Large intestine (tissue), 3 donors: ENCODE results near the gene STAG1. TPM values are rescaled to one million over a fixed set of nuclear protein-coding genes. Genes with fewer than 3 reads are reported as not detected.
"Not testable (repeated sequence)": the region's sequence is repeated elsewhere in the genome, so short reads cannot be mapped to it uniquely, and the experiment has no call there.

ENCODE experiments used
- DNase-seq, 2 donors: peaks; one replicate each; pipeline versions ENCODE4 v3.0.0 to v3.0.0-alpha.2; 2013
- H3K27ac ChIP-seq: one replicate; pipeline ENCODE4 v1.5.1; 2013; ENCODE audit warnings: low read length
- H3K27me3 ChIP-seq: 2 replicates; pipeline ENCODE4 v1.6.1; 2013; ENCODE audit warnings: low read length; ENCODE audit not compliant: control insufficient read depth, insufficient read depth
- H3K36me3 ChIP-seq: 2 replicates; pipeline ENCODE4 v1.6.1; 2013; ENCODE audit warnings: low read length; ENCODE audit not compliant: control insufficient read depth, insufficient read depth
- H3K4me1 ChIP-seq: one replicate; pipeline ENCODE4 v1.6.1; 2013; ENCODE audit warnings: low read length; ENCODE audit not compliant: control insufficient read depth, insufficient read depth
- H3K4me3 ChIP-seq: one replicate; pipeline ENCODE4 v1.5.1; 2013; ENCODE audit warnings: low read length
- H3K9me3 ChIP-seq: one replicate; pipeline ENCODE4 v1.6.1; 2013; ENCODE audit warnings: mild to moderate bottlenecking, low read depth, low read length, moderate library complexity; ENCODE audit not compliant: control insufficient read depth
- WGBS: methylation state at CpG from one replicate; pipeline ENCODE4 v1.1.5; 2013; ENCODE audit warnings: low lambda C conversion rate; ENCODE audit not compliant: insufficient coverage; 5-methylcytosine and 5-hydroxymethylcytosine counted together
- polyA plus RNA-seq: library from polyadenylated mRNA; unstranded; fragments of 120-200 nt; gene quantifications from one replicate; pipeline ENCODE4 v1.2.1, GENCODE V29; 2013

STAG1 gene
- polyA plus RNA-seq, 1 donor: 28.8 TPM

DNA sequence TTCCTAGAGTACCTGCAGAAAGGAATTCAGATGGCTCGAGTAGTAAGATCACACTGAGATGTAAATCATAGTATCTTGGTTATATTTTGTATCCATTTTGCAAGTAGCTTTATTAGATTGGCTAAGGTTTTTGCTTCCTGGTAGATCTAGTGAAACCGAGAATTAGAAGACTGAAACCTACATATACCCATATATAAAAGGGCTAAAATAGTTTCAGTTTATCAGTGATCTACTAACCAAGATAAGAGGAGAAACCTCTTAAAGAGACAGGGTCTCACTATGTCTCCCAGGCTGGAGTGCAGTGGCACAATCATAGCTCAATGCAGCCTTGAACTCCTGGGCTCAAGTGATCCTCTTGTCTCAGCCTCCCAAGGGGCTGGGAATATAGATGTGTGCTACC, 366.7 kb downstream of the STAG1 start:
- Histone ChIP-seq H3K27ac (no peak overlapping the region), H3K4me3 (no peak overlapping the region), H3K36me3 (peaks cover 4% of the 10 kb centered on the region), H3K4me1 (no peaks in the 10 kb centered on the region), H3K9me3 (no peaks in the 10 kb centered on the region), H3K27me3 (no peaks in the 10 kb centered on the region)
- DNase-seq: no peak
- whole genome bisulfite sequencing: no CpG with 5 or more reads among the region's 2 CpGs

DNA sequence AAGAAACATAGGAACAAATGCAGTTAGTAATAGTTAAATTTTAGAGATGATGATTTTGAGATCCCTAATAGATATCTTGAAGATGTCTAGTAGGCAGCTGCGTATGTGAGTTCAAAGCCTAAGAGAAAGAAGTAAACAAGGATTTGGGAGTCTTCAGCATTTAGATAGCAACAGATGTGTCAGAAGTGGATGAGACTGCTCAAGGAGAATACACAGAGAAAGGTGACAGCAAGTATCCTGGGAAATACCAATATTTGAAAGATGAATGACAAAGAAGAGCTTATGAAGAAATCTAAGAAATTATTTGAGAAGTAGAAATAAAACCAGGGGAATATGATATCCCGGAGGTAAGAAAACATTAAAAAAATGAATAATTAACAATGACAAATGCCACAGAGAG, 371.1 kb downstream of the STAG1 start:
- WGBS: 91% methylated on average over 2 of the region's 2 CpGs

GRCh38 chr3:136380530-136380929, 371.6 kb downstream of the STAG1 start:
- Histone ChIP-seq H3K27me3 (no peaks in the 10 kb centered on the region), H3K4me3 (no peak overlapping the region), H3K36me3 (peaks cover 5% of the 10 kb centered on the region), H3K27ac (no peak overlapping the region), H3K4me1 (no peaks in the 10 kb centered on the region), H3K9me3 (no peaks in the 10 kb centered on the region)
- WGBS: 100% methylated on average over 1 of the region's 6 CpGs
- DNase-seq: no peak

More for the DNA sequence above, 371.1 kb downstream of the STAG1 start:
- Histone ChIP-seq H3K27me3 (no peaks in the 10 kb centered on the region), H3K4me1 (no peaks in the 10 kb centered on the region), H3K9me3 (no peaks in the 10 kb centered on the region), H3K27ac (no peak overlapping the region), H3K36me3 (peaks cover 5% of the 10 kb centered on the region), H3K4me3 (no peak overlapping the region)
- DNase-seq: no peak

DNA sequence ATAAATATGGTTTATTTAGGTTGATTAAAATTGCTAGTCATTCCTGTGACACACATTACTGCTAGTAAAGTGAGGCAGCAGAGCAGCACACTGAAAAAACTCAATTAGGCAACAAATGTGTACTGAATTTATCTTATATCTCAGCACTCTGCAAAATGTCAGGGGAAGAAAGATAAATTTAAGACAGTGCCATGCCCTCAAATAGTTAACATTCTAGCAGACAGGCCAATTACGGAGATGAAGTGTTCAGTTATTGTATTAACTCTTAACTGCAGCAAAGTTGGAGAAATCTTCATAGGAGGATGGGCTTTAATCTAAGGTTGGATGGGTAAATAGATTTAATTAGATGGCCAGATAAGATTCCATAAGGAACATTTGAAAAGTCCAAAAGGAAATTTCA, 374.2 kb downstream of the STAG1 start:
- DNase-seq: no peak
- Histone ChIP-seq H3K27ac (no peak overlapping the region), H3K4me3 (no peak overlapping the region), H3K4me1 (no peaks in the 10 kb centered on the region), H3K36me3 (peaks cover 5% of the 10 kb centered on the region), H3K9me3 (no peaks in the 10 kb centered on the region), H3K27me3 (no peaks in the 10 kb centered on the region)
- WGBS: no CpG with 5 or more reads among the region's 1 CpG

GRCh38 chr3:136377508-136377907, 374.7 kb downstream of the STAG1 start:
- WGBS: 100% methylated on average over 1 of the region's 2 CpGs
- Histone ChIP-seq H3K27ac (no peak overlapping the region), H3K4me3 (no peak overlapping the region), H3K4me1 (no peaks in the 10 kb centered on the region), H3K27me3 (no peaks in the 10 kb centered on the region), H3K36me3 (peaks cover 5% of the 10 kb centered on the region), H3K9me3 (no peaks in the 10 kb centered on the region)
- DNase-seq: no peak

GRCh38 chr3:136375800-136376199, 376.4 kb downstream of the STAG1 start:
- 100% methylated on average over 1 of the region's 5 CpGs for WGBS
- H3K27ac ChIP-seq, H3K4me3 ChIP-seq, H3K4me1 ChIP-seq, DNase-seq, H3K9me3 ChIP-seq, H3K27me3 ChIP-seq, H3K36me3 ChIP-seq: not testable (repeated sequence)

- no peak overlapping the region for H3K27ac ChIP-seq
- no peak overlapping the region for H3K4me3 ChIP-seq
- H3K4me1 ChIP-seq: no peaks in the 10 kb centered on the region
- H3K27me3 ChIP-seq: no peaks in the 10 kb centered on the region
- peaks cover 19% of the 10 kb centered on the region for H3K36me3 ChIP-seq
- no peak for DNase-seq
- no peaks in the 10 kb centered on the region for H3K9me3 ChIP-seq
Observed at GRCh38 chr3:136366289-136366688, 385.9 kb downstream of the STAG1 start.

- Histone ChIP-seq H3K27ac (no peak overlapping the region), H3K9me3 (peaks cover 4% of the 10 kb centered on the region), H3K27me3 (no peaks in the 10 kb centered on the region), H3K4me3 (no peak overlapping the region), H3K36me3 (peaks cover 20% of the 10 kb centered on the region), H3K4me1 (no peaks in the 10 kb centered on the region)
- DNase-seq: no peak
- no CpG with 5 or more reads among the region's 2 CpGs for WGBS
Observed at GRCh38 chr3:136353461-136353860, 398.7 kb downstream of the STAG1 start.

- Histone ChIP-seq H3K27ac (no peak overlapping the region), H3K4me1 (no peaks in the 10 kb centered on the region), H3K4me3 (no peak overlapping the region), H3K36me3 (peaks cover 27% of the 10 kb centered on the region), H3K27me3 (no peaks in the 10 kb centered on the region), H3K9me3 (peaks cover 4% of the 10 kb centered on the region)
- no peak for DNase-seq
- 20% methylated on average over 1 of the region's 3 CpGs for WGBS
Observed at GRCh38 chr3:136351905-136352304, 400.3 kb downstream of the STAG1 start.

- Histone ChIP-seq H3K4me3 (no peak overlapping the region), H3K27ac (no peak overlapping the region), H3K36me3 (peaks cover 27% of the 10 kb centered on the region), H3K9me3 (peaks cover 4% of the 10 kb centered on the region), H3K4me1 (no peaks in the 10 kb centered on the region), H3K27me3 (no peaks in the 10 kb centered on the region)
- no CpG with 5 or more reads among the region's 1 CpG for WGBS
- DNase-seq: no peak
Observed at GRCh38 chr3:136351351-136351750, 400.8 kb downstream of the STAG1 start.

GRCh38 chr3:136350557-136350956, 401.6 kb downstream of the STAG1 start:
- DNase-seq: no peak
- WGBS: no CpG with 5 or more reads among the region's 2 CpGs
- H3K27ac ChIP-seq: no peak overlapping the region
- H3K4me3 ChIP-seq: no peak overlapping the region
- H3K27me3 ChIP-seq: no peaks in the 10 kb centered on the region
- H3K4me1 ChIP-seq: no peaks in the 10 kb centered on the region
- peaks cover 21% of the 10 kb centered on the region for H3K36me3 ChIP-seq
- H3K9me3 ChIP-seq: no peaks in the 10 kb centered on the region
